ENCODE data around the gene PRKCE. TPM values are rescaled to one million over a fixed set of nuclear protein-coding genes. Genes with fewer than 3 reads are reported as not detected.

Gene PRKCE
- total RNA-seq, 1 experiment from 2014 or later: 14.8 TPM

- DNase-seq (ENCODE audit: low read depth, low spot score) (no peak), ATAC-seq (no peak)
- Histone ChIP-seq H3K36me3 (ENCODE audit: control insufficient read depth in 1 of 2, insufficient read depth in 2 of 2, low read length in 2 of 2) (no peaks in the 10 kb centered on the region), H3K4me2 (ENCODE audit: low read length) (no peak overlapping the region), H3K4me3 (replicated peaks in 1 of 2; ENCODE audit: low read depth in 1 of 2, low read length in 2 of 2) (no peak overlapping the region), H3K9ac (ENCODE audit: low read length) (no peak overlapping the region), H3K9me2 (ENCODE audit: insufficient read depth) (no peaks in the 10 kb centered on the region), H3K27ac (ENCODE audit: low read depth, low read length) (no peak overlapping the region), H3K9me3 (ENCODE audit: control insufficient read depth in 1 of 2, insufficient read depth in 1 of 2, low read depth in 1 of 2, low read length in 2 of 2) (no peaks in the 10 kb centered on the region), H2AFZ (ENCODE audit: low read depth, low read length, poor library complexity, severe bottlenecking) (no peak overlapping the region), H3K4me1 (ENCODE audit: control insufficient read depth in 1 of 2, insufficient read depth in 2 of 2, low read length in 2 of 2) (peaks cover 9 to 20% of the 10 kb centered on the region in 2 experiments), H3K79me2 (ENCODE audit: insufficient read depth, low read length) (no peaks in the 10 kb centered on the region), H3K27me3 (ENCODE audit: insufficient read depth, low read length) (no peaks in the 10 kb centered on the region), H4K20me1 (ENCODE audit: insufficient read depth) (no peaks in the 10 kb centered on the region)
- ChIA-PET POLR2A (no interaction called here), CTCF (no interaction called here), RAD21 (ENCODE audit: low non-redundant PET in 1 of 2, low total read pairs in 2 of 2, uncharacterized antibody in 2 of 2, unreplicated experiment in 2 of 2) (no interaction called here)
- no TSS peak for BruUV-seq (replicated peaks)
- TF ChIP-seq TCF7L2 (IDR thresholded peaks at IDR 0.05; ENCODE audit: borderline replicate concordance, extremely low read depth, insufficient read depth, insufficient read length): no peak
- no peak for TF ChIP-seq FOSL1 (IDR thresholded peaks at IDR 0.05; ENCODE audit: low read depth)
- no peak for TF ChIP-seq POLR2AphosphoS5 (IDR thresholded peaks at IDR 0.05; ENCODE audit: low read depth, low read length)
- TF ChIP-seq ELF1 (IDR thresholded peaks at IDR 0.05; ENCODE audit: borderline replicate concordance, low read depth): no peak
- TF ChIP-seq, protein P1, sequence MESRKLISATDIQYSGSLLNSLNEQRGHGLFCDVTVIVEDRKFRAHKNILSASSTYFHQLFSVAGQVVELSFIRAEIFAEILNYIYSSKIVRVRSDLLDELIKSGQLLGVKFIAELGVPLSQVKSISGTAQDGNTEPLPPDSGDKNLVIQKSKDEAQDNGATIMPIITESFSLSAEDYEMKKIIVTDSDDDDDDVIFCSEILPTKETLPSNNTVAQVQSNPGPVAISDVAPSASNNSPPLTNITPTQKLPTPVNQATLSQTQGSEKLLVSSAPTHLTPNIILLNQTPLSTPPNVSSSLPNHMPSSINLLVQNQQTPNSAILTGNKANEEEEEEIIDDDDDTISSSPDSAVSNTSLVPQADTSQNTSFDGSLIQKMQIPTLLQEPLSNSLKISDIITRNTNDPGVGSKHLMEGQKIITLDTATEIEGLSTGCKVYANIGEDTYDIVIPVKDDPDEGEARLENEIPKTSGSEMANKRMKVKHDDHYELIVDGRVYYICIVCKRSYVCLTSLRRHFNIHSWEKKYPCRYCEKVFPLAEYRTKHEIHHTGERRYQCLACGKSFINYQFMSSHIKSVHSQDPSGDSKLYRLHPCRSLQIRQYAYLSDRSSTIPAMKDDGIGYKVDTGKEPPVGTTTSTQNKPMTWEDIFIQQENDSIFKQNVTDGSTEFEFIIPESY (IDR thresholded peaks at IDR 0.05; ENCODE audit: extremely low read depth, insufficient replicate concordance, low read length): no peak
- no peak for TF ChIP-seq JUND (IDR thresholded peaks at IDR 0.05)
- no peak for TF ChIP-seq ZNF274 (IDR thresholded peaks at IDR 0.05; ENCODE audit: low read depth, low read length)
- TF ChIP-seq SP1 (IDR thresholded peaks at IDR 0.05; ENCODE audit: low read depth): no peak
- TF ChIP-seq RAD21 (IDR thresholded peaks at IDR 0.05; ENCODE audit: low read depth): no peak
- intact Hi-C loops (cut with micrococcal nuclease): no loop called here
Observed at GRCh38 chr2:46161315-46161714, 509.8 kb downstream of the PRKCE start.

GRCh38 chr2:46161911-46162310 is 510.4 kb downstream of the PRKCE start:
- Histone ChIP-seq H4K20me1 (ENCODE audit: insufficient read depth) (no peaks in the 10 kb centered on the region), H3K9ac (ENCODE audit: low read length) (no peak overlapping the region), H3K4me1 (ENCODE audit: control insufficient read depth in 1 of 2, insufficient read depth in 2 of 2, low read length in 2 of 2) (peaks cover 9 to 20% of the 10 kb centered on the region in 2 experiments), H3K79me2 (ENCODE audit: insufficient read depth, low read length) (no peaks in the 10 kb centered on the region), H3K27me3 (ENCODE audit: insufficient read depth, low read length) (no peaks in the 10 kb centered on the region), H3K4me3 (replicated peaks in 1 of 2; ENCODE audit: low read depth in 1 of 2, low read length in 2 of 2) (no peak overlapping the region), H3K9me2 (ENCODE audit: insufficient read depth) (no peaks in the 10 kb centered on the region), H3K9me3 (ENCODE audit: control insufficient read depth in 1 of 2, insufficient read depth in 1 of 2, low read depth in 1 of 2, low read length in 2 of 2) (no peaks in the 10 kb centered on the region), H3K4me2 (ENCODE audit: low read length) (no peak overlapping the region), H3K36me3 (ENCODE audit: control insufficient read depth in 1 of 2, insufficient read depth in 2 of 2, low read length in 2 of 2) (no peaks in the 10 kb centered on the region), H2AFZ (ENCODE audit: low read depth, low read length, poor library complexity, severe bottlenecking) (no peak overlapping the region), H3K27ac (ENCODE audit: low read depth, low read length) (no peak overlapping the region)
- intact Hi-C loops (cut with micrococcal nuclease): no loop called here
- no peak for ATAC-seq
- no peak for DNase-seq (ENCODE audit: low read depth, low spot score)
- ChIA-PET POLR2A (no interaction called here), RAD21 (ENCODE audit: low non-redundant PET in 1 of 2, low total read pairs in 2 of 2, uncharacterized antibody in 2 of 2, unreplicated experiment in 2 of 2) (no interaction called here), CTCF (no interaction called here)
- BruUV-seq (replicated peaks): no TSS peak
- TF ChIP-seq EGR1 (IDR thresholded peaks at IDR 0.05; ENCODE audit: low read depth) (no peak), CBX3 (IDR thresholded peaks at IDR 0.05; ENCODE audit: low read depth) (no peak), JUND (IDR thresholded peaks at IDR 0.05) (no peak), POLR2A (IDR thresholded peaks at IDR 0.05; ENCODE audit: borderline replicate concordance, extremely low read depth, insufficient read depth, insufficient read length) (no peak), ATF3 (IDR thresholded peaks at IDR 0.05) (no peak), SIN3A (IDR thresholded peaks at IDR 0.05; ENCODE audit: low read depth) (no peak), ELF1 (IDR thresholded peaks at IDR 0.05; ENCODE audit: borderline replicate concordance, low read depth) (no peak), EZH2 (IDR thresholded peaks at IDR 0.05) (no peak), TCF7L2 (IDR thresholded peaks at IDR 0.05; ENCODE audit: borderline replicate concordance, extremely low read depth, insufficient read depth, insufficient read length) (no peak)
- TF ChIP-seq, protein P1 (IDR thresholded peaks at IDR 0.05; ENCODE audit: extremely low read depth, insufficient replicate concordance, low read length): no peak
- TF ChIP-seq, protein P2, sequence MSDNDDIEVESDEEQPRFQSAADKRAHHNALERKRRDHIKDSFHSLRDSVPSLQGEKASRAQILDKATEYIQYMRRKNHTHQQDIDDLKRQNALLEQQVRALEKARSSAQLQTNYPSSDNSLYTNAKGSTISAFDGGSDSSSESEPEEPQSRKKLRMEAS (IDR thresholded peaks at IDR 0.05): no peak
